Activated CD8-positive, alpha-beta memory T cell treated with anti-CD3 and anti-CD28 coated beads for 4 hours (primary cell): Measurements from ENCODE around the gene RANBP17.
"Not testable (repeated sequence)": the region's sequence is repeated elsewhere in the genome, so short reads cannot be mapped to it uniquely, and the experiment has no call there.

ENCODE experiments used
- DNase-seq, 2 donors: peaks; one replicate each; pipeline ENCODE4 v3.0.0-alpha.2; 2020; ENCODE audit warnings: low read depth in 2 of 2

The RANBP17 gene

GRCh38 chr5:170867825-170868224, 6.0 kb downstream of the RANBP17 start:
- no peak for DNase-seq

DNA sequence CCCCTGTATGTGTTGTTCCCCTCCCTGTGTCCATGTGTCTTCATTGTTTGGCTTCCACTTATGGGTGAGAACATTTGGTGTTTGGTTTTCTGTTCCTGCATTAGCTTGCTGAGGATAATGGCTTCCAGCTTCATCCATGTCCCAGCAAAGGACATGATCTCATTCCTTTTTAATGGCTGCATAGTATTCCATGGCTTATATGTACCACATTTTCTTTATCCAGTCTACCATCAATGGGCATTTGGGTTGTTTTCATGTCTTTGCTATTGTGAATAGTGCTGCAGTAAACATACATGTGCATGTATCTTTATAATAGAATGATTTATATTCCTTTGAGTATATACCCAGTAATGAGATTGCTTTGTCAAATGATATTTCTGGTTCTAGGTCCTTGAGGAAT, 8.6 kb downstream of the RANBP17 start:
- not testable (repeated sequence) for DNase-seq

- DNase-seq: no peak
Measured at GRCh38 chr5:170874017-170874416, 12.2 kb downstream of the RANBP17 start.

DNA sequence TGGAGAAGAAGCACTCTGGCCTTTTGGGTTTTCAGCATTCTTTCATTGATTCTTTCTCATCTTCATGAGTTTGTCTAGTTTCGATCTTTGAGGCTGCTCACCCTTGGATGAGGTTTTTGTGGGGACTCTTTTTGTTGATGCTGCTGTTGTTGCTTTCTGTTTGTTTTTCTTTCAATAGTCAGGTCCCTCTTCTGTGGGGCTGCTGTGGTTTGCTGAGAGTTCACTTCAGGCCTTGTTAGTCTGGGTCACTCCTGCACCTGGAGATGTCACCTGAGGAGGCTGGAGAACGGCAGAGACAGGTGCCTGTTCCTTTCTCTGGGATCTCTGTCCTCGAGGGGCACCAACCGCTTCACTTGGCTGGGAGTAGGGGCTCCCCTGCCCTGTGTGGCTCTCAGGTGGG, 14.0 kb downstream of the RANBP17 start:
- no peak for DNase-seq

DNA sequence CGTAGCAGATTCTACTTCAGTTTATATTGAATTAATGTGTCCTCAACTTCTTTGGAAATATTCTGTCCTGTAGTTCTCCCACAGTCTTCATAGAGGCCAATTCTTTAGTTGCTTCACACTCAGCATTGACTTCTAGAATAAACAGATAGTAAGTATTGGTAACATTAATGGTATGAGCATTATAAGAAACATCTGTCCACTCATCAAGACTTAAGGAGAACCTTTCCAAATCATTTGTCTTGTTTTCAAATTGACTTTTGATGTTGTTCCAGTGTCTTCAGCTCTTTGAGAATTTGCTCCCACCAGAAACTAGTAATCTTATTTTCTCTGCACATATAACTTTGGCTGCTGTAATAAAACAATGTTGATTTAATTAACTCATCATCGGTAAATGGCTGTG, 18.3 kb downstream of the RANBP17 start:
- no peak for DNase-seq

- no peak for DNase-seq
Measured at GRCh38 chr5:170882345-170882744, 20.5 kb downstream of the RANBP17 start.

DNA sequence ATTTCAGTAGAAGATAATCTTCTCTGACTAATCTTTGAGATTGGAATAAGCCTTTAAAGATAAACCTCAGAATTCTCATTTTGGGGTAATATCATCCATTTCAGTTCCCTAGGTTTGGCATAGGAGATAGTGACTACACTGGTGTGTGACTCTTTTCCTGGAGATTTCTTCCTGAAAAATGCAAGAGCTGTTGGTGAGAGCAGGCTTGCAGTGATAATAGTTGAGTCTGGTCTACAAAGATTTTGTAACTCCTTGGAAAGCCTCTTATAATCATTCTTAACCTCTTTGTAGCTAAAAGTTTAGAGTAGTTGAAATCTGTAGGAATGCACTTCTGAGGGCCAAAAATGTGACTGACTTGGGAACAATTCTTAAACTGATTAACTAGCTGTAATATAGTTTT, 23.4 kb downstream of the RANBP17 start:
- DNase-seq: no peak

DNA sequence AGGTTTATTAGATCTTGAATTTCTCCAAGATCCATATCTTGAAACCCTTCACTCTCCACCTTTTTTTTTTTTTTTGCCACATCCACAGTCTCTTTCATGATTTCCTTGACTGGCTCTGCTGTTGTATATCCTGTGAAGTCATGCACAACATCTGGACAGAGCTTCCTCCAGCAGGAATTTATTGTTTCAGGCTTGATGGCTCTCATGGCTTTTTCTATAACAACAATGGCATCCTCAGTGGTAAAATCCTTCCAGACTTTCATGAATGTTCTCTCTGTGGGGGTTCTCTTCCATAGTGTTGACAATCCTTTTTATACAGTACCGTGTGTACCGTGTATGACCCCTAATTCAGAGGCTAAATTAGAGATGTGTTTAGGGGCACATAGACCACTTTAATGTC, 24.0 kb downstream of the RANBP17 start:
- DNase-seq: no peak

DNA sequence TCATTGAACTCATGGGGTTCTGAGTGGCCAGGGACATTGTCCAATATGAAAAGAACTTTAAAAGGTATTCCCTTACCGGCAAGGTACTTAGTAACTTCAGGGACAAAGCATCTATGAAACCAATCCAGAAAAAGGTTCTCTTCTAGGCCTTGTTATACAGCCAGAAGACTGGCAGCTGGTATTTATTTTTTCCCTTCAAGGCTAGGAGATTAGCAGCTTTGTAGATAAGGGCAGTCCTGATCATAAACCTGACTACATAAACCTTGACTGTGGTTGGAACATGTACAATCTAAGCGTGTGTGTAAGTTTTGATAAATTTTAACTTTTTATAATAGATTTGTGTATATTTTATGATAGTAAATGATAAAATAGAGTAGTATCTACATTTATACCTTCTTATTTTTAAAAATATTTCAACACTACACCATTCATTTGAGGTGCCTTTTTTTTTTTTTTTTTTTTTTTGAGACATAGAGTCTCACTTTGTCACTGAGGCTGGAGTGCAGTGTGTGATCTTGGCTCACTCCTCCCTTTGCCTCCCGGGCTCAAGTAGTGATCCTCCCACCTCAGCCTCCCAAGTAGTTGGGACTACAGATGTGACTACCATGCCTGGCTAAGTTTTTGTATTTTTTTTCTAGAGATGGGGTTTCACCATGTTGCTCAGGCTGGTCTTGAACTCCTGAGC, 24.5 kb downstream of the RANBP17 start:
- DNase-seq: no peak

- DNase-seq: no peak
Measured at GRCh38 chr5:170892196-170892595, 30.4 kb downstream of the RANBP17 start.

DNA sequence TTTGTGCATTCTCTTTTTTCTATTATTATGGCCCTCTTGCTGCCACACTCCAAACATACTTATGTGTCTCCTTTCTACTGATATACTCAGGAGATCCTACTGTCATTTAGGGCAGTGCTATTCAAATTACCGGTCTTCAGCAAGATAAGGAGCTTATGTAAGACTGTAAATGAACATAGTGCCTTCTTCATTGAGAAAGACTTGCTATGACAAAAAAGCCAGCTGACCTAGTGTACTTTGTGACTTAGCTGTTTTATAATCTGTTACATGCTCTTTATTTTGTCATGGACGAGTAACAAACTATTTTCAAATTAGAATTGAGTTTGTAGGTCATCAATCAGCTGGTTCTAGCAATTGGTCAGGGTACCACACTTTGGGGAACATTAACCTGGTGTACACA, 32.8 kb downstream of the RANBP17 start:
- DNase-seq: no peak

DNA sequence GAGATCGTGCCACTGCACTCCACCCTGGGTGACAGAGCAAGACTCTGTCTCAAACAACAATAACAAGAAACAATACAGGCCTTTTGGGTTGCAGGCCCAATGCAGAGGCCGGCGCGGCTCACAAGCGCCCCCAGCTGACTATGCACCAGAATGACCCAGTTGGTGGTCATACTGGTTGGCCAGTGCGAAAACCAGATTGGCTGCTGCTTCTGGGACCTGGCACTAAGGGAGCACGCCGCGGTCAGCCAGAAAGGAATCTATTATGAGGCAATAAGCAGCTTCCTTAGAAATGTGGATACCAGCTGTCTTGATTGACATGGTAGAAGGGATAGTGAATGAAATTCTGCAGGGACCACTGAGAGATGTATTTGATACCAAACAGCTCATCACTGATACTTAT, 35.0 kb downstream of the RANBP17 start:
- DNase-seq: no peak

GRCh38 chr5:170903075-170903474, 41.3 kb downstream of the RANBP17 start:
- no peak for DNase-seq

GRCh38 chr5:170907758-170908157, 45.9 kb downstream of the RANBP17 start:
- DNase-seq: no peak

DNA sequence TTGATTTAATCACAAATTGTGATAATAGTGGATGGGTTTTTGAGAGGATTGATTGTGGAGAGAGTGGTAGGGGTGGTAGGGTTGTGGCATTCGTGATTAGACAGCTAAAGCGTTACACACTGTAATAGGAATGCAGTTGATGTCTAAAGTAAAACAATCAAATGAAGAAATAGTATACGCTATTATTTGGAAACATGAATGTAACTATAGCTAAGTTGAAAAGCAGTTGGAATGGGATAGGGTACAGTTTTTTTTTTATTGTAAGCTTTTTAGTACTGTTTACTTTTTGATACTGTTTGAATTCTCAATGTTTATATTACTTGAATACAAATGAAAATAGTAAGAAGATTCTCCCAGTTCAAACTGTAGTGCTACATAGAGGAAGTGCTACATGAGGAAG, 51.8 kb downstream of the RANBP17 start:
- DNase-seq: no peak

DNA sequence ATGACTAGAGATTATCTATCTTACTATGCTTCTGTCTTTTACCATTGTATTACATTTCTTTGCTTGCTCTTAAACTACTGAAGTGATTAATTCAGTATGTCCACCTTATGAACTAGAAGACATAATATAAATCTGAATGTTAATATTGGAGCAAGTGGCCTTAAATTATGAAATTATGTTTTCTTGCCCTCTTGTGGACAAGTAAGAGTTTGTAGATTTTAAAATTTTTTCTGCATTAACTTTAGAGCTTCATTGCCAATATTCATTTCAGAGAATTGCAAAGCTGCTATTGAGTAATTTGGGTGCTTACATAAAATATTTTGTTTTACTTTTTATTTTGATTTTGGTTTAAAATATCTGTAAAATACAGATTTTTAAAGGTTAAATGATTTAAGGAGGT, 55.3 kb downstream of the RANBP17 start:
- no peak for DNase-seq

- no peak for DNase-seq
Measured at GRCh38 chr5:170920196-170920595, 58.4 kb downstream of the RANBP17 start.

- DNase-seq: not testable (repeated sequence)
Measured at GRCh38 chr5:170922331-170922730, 60.5 kb downstream of the RANBP17 start.

DNA sequence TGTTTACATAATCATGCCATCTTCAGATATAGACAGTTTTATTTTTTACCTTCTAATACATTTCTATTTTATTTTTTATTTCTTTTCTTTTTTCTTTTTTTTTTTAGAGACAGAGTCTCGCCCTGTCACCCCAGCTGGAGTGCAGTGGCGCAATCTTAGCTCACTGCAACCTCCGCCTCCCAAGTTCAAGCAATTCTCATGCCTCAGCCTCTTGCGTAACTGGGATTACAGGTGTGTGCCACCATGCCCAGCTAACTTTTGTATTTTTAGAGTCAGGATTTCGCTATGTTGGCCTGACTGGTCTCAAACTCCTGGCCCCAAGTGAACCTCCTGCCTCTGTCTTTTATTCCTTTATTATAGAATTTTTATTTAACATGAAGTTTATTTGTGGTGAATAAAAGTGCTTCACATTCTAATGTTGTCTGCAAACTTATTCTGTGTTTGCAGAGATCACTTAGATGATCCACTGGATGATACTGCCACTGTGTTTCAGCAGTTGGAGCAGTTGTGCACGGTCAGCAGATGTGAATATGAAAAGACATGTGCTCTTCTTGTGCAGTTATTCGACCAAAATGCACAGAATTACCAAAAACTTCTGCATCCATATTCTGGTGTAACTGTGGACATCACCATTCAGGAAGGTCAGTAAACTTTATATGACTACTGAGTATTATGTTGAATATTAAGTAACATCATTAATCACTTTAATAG, 62.2 kb downstream of the RANBP17 start:
- DNase-seq: no peak

DNA sequence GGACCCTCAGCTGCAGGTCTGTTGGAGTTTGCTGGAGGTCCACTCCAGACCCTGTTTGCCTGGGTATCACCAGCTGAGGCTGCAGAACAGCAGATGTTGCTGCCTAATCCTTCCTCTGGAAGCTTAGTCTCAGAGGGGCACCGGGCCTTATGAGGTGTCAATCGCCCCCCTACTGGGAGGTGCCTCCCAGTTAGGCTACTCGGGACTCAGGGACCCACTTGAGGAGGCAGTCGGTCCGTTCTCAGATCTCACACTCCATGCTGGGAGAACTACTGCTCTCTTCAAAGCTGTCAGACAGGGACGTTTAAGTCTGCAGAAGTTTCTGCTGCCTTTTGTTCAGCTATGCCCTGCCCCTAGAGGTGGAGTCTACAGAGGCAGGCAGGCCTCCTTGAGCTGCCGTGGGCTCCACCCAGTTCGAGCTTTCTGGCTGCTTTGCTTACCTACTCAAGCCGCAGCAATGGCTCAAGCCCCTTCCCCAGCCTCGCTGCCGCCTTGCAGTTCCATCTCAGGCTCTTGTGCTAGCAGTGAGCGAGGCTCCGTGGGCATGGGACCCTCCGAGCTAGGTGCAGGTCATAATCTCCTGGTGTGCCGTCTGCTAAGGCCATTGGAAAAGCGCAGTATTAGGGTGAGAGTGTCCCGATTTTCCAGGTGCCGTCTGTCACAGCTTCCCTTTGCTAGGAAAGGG, 73.9 kb downstream of the RANBP17 start:
- DNase-seq: not testable (repeated sequence)

DNA sequence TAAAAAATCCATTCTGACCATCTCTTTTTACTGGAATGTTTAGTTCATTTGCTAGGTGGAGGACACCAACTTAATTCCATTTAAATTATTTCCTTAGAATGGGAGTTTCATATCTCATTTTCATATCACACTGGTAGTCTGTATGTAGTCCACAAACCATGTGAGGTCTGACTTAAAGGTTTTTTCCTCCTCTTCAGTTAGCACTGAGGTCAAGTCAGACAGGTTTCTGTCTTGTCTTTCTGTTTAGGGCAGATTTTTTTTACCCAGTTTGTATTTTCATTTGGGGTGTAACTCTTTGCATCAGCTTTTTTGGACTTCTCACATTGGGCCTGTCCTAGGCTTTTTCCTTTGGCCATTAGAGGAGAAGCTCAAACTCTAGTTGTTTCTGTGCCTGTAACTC, 75.3 kb downstream of the RANBP17 start:
- DNase-seq: no peak

DNA sequence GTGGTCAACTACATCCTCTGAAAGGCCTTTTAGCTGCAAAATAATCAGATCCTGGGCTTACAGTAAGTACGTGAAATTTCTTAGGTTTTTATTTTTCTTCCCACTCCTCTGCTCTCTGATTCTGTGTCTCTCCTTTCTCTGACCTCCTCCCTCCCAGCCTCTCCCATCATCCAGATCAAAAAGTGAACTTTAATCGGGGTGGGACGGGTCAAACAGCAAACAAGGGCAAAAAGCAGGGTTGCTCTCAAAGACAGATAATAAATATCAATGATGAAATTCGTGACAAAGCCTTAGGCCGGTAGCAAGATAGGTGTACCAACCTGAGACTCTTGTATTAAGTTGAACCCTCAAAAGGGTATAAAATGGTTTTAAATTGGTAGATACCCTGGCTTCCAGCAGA, 76.1 kb downstream of the RANBP17 start:
- DNase-seq: no peak

GRCh38 chr5:170939178-170939577, 77.4 kb downstream of the RANBP17 start:
- no peak for DNase-seq
